H9 (cell line): Measurements from ENCODE around the gene WIF1. TPM values are rescaled to one million over a fixed set of nuclear protein-coding genes. Genes with fewer than 3 reads are reported as not detected.

Source experiments
- DNase-seq: peaks from one replicate; pipeline ENCODE4 v3.0.0-alpha.2; 2017
- H2AFZ ChIP-seq: one replicate; pipeline ENCODE4 v1.6.1; 2013; ENCODE audit warnings: mild to moderate bottlenecking, low read length, control low read depth, moderate library complexity
- H2AK5ac ChIP-seq: 2 replicates; pipeline ENCODE4 v1.6.1; 2013; ENCODE audit warnings: low read length, control low read depth, mixed read lengths; ENCODE audit not compliant: insufficient read length
- H2BK120ac ChIP-seq: one replicate; pipeline ENCODE4 v1.6.1; 2013; ENCODE audit warnings: low read depth, mild to moderate bottlenecking, low read length, control low read depth, inconsistent platforms; ENCODE audit not compliant: poor library complexity, severe bottlenecking
- H2BK12ac ChIP-seq: 2 replicates; pipeline ENCODE4 v1.6.1; 2013; ENCODE audit warnings: low read length, control low read depth, mixed read lengths, low read depth; ENCODE audit not compliant: insufficient read length
- H2BK15ac ChIP-seq: 2 replicates; pipeline ENCODE4 v1.6.1; 2013; ENCODE audit warnings: low read depth, low read length, control low read depth
- H2BK20ac ChIP-seq: one replicate; pipeline ENCODE4 v1.6.1; 2013; ENCODE audit warnings: low read depth, mild to moderate bottlenecking, low read length, control low read depth, inconsistent platforms; ENCODE audit not compliant: poor library complexity, severe bottlenecking
- H2BK5ac ChIP-seq: 2 replicates; pipeline ENCODE4 v1.6.1; 2013; ENCODE audit warnings: low read length, control low read depth, mixed read lengths; ENCODE audit not compliant: insufficient read length
- H3K14ac ChIP-seq: 2 replicates; pipeline ENCODE4 v1.6.1; 2013; ENCODE audit warnings: low read length, control low read depth; ENCODE audit not compliant: insufficient read depth
- H3K18ac ChIP-seq: 2 replicates; pipeline ENCODE4 v1.6.1; 2013; ENCODE audit warnings: low read depth, mild to moderate bottlenecking, mixed read lengths, low read length, control low read depth; ENCODE audit not compliant: insufficient read length
- H3K23ac ChIP-seq: 2 replicates; pipeline ENCODE4 v1.6.1; 2013; ENCODE audit warnings: low read length, control low read depth, mixed read lengths, low read depth; ENCODE audit not compliant: insufficient read length
- H3K23me2 ChIP-seq: 2 replicates; pipeline ENCODE4 v1.6.1; 2013; ENCODE audit warnings: low read depth, mild to moderate bottlenecking, mixed read lengths, low read length, control low read depth; ENCODE audit not compliant: insufficient read length, poor library complexity, severe bottlenecking
- H3K27ac ChIP-seq: 2 replicates; pipeline ENCODE4 v1.5.1; 2013; ENCODE audit warnings: low read length, control low read depth, mixed read lengths, low read depth; ENCODE audit not compliant: insufficient read length
- H3K27me3 ChIP-seq: 2 replicates; pipeline ENCODE4 v1.6.1; 2013; ENCODE audit warnings: low read length, control low read depth, inconsistent platforms; ENCODE audit not compliant: insufficient read depth
- H3K4ac ChIP-seq: 2 replicates; pipeline ENCODE4 v1.6.1; 2013; ENCODE audit warnings: low read depth, mild to moderate bottlenecking, control low read depth, inconsistent platforms, low read length, moderate library complexity
- H3K4me1 ChIP-seq: 2 replicates; pipeline ENCODE4 v1.6.1; 2013; ENCODE audit warnings: low read length, control low read depth, inconsistent platforms; ENCODE audit not compliant: insufficient read depth
- H3K4me2 ChIP-seq: 2 replicates; pipeline ENCODE4 v1.6.1; 2013; ENCODE audit warnings: low read length, control low read depth, mixed read lengths; ENCODE audit not compliant: insufficient read length, insufficient read depth
- H3K56ac ChIP-seq: 2 replicates; pipeline ENCODE4 v1.6.1; 2013; ENCODE audit warnings: low read depth, mild to moderate bottlenecking, mixed read lengths, low read length, control low read depth; ENCODE audit not compliant: insufficient read length
- H3K79me1 ChIP-seq: 2 replicates; pipeline ENCODE4 v1.6.1; 2013; ENCODE audit warnings: low read depth, mild to moderate bottlenecking, moderate library complexity, low read length, control low read depth, inconsistent platforms; ENCODE audit not compliant: insufficient read depth, poor library complexity, severe bottlenecking
- H3K79me2 ChIP-seq: 2 replicates; pipeline ENCODE4 v1.6.1; 2013; ENCODE audit warnings: low read length, control low read depth, inconsistent platforms; ENCODE audit not compliant: insufficient read depth
- H3K9ac ChIP-seq: 2 replicates; pipeline ENCODE4 v1.6.1; 2013; ENCODE audit warnings: low read length, control low read depth, mixed read lengths; ENCODE audit not compliant: insufficient read length; ENCODE audit errors: extremely low read depth
- H3K9me3 ChIP-seq: one replicate; pipeline ENCODE4 v1.6.1; 2013; ENCODE audit warnings: low read depth, low read length, inconsistent platforms; ENCODE audit not compliant: control insufficient read depth
- H3T11ph ChIP-seq: one replicate; pipeline ENCODE4 v1.6.1; 2013; ENCODE audit warnings: mild to moderate bottlenecking, low read length, control low read depth, inconsistent platforms
- H4K20me1 ChIP-seq: one replicate; pipeline ENCODE4 v1.6.1; 2013; ENCODE audit not compliant: control insufficient read depth, insufficient read length, insufficient read depth
- H4K5ac ChIP-seq: 2 replicates; pipeline ENCODE4 v1.6.1; 2013; ENCODE audit warnings: low read depth, mild to moderate bottlenecking, mixed read lengths, low read length, control low read depth; ENCODE audit not compliant: insufficient read length
- H4K8ac ChIP-seq: replicated peaks from 2 replicates; pipeline ENCODE4 v1.6.1; 2013; ENCODE audit warnings: low read length, control low read depth, mixed read lengths, low read depth; ENCODE audit not compliant: insufficient read length
- H4K91ac ChIP-seq: 2 replicates; pipeline ENCODE4 v1.6.1; 2013; ENCODE audit warnings: low read depth, mild to moderate bottlenecking, moderate library complexity, mixed read lengths, low read length, control low read depth; ENCODE audit not compliant: insufficient read length
- H3K27ac Mint-ChIP-seq, 3 experiments: 2 replicates in 2 of 3; 3 replicates in 1 of 3; pipeline ENCODE4 v1.8.0; 2020 to 2021; ENCODE audit warnings: mixed read lengths in 3 of 3, mild to moderate bottlenecking in 1 of 3, moderate library complexity in 1 of 3
- H3K27me3 Mint-ChIP-seq: 2 replicates; pipeline ENCODE4 v1.8.0; 2021; ENCODE audit warnings: low read depth, mild to moderate bottlenecking, moderate library complexity, mixed read lengths
- H3K36me3 Mint-ChIP-seq, 3 experiments: 2 replicates in 2 of 3; 3 replicates in 1 of 3; pipeline ENCODE4 v1.8.0; 2020 to 2021; ENCODE audit warnings: low read depth in 3 of 3, mixed read lengths in 3 of 3; ENCODE audit not compliant: insufficient read depth in 1 of 3
- H3K4me1 Mint-ChIP-seq, 2 experiments: 2 replicates each; pipeline ENCODE4 v1.8.0; 2020; ENCODE audit warnings: mixed read lengths in 2 of 2
- H3K4me3 Mint-ChIP-seq, 2 experiments: 2 replicates in 1 of 2; 3 replicates in 1 of 2; pipeline ENCODE4 v1.8.0; 2020 to 2021; ENCODE audit warnings: mild to moderate bottlenecking in 2 of 2, mixed read lengths in 2 of 2, moderate library complexity in 1 of 2
- H3K9me3 Mint-ChIP-seq, 2 experiments: 2 replicates in 1 of 2; 3 replicates in 1 of 2; pipeline ENCODE4 v1.8.0; 2020; ENCODE audit warnings: mild to moderate bottlenecking in 2 of 2, mixed read lengths in 2 of 2, moderate library complexity in 1 of 2
- CTCF ChIP-seq: fragments of 200-600 bp; sonication (generic); conservative IDR thresholded peaks from 3 replicates; pipeline ENCODE4 v1.8.0; 2021; ENCODE audit warnings: antibody characterized with exemption, mild to moderate bottlenecking
- total RNA-seq: library from RNA; stranded (reverse); gene quantifications from 2 replicates; pipeline ENCODE4 v1.2.1, GENCODE V29; 2021

Gene WIF1
- total RNA-seq, 1 experiment from 2014 or later, result 0.98 TPM

- no peak for DNase-seq
- H3K27ac Mint-ChIP-seq, result no peak overlapping the region
- Histone ChIP-seq H4K20me1 (no peaks in the 10 kb centered on the region), H2BK12ac (no peak overlapping the region), H3K27me3 (no peaks in the 10 kb centered on the region), H3K9ac (no peak overlapping the region), H4K5ac (no peak overlapping the region), H3K14ac (no peak overlapping the region), H2AFZ (no peak overlapping the region), H3K18ac (no peak overlapping the region), H3K9me3 (no peaks in the 10 kb centered on the region), H3K79me1 (no peaks in the 10 kb centered on the region), H2BK120ac (no peak overlapping the region), H3K27ac (no peak overlapping the region), H3K4me1 (no peaks in the 10 kb centered on the region), H2BK15ac (no peak overlapping the region), H3K79me2 (no peaks in the 10 kb centered on the region), H4K91ac (no peak overlapping the region), H2BK5ac (no peak overlapping the region), H3K56ac (no peak overlapping the region), H2AK5ac (no peak overlapping the region), H2BK20ac (no peak overlapping the region), H4K8ac (no peak overlapping the region), H3T11ph (no peak overlapping the region), H3K4me2 (no peak overlapping the region), H3K23ac (no peak overlapping the region), H3K23me2 (no peaks in the 10 kb centered on the region), H3K4ac (no peak overlapping the region)
- H3K27me3 Mint-ChIP-seq, result peaks cover 10% of the 10 kb centered on the region
- no peak overlapping the region for H3K4me3 Mint-ChIP-seq
- no peaks in the 10 kb centered on the region for H3K4me1 Mint-ChIP-seq
- H3K36me3 Mint-ChIP-seq, result peaks cover 0 to 9% (median 0%) of the 10 kb centered on the region in 3 experiments; a peak in 3 of 7 replicates
- no peak for TF ChIP-seq CTCF
- peaks cover 4 to 5% of the 10 kb centered on the region in 2 experiments; a peak in 2 of 5 replicates for H3K9me3 Mint-ChIP-seq
These were observed 12.8 kb upstream of the WIF1 start for GRCh38 chr12:65133879-65134278.
